Measurements from ENCODE around the gene CBARP.

CBARP gene

GRCh38 chr19:1234051-1234954 lies 3.5 kb downstream of the CBARP start (continued):
- TF ChIP-seq ZNF148 (tag by site-specific recombination; IDR thresholded peaks at IDR 0.05; ENCODE audit: borderline replicate concordance) (no peak), ZBTB26 (tag by site-specific recombination; optimal IDR thresholded peaks at IDR 0.05) (no peak), TSHZ1 (tag by site-specific recombination; IDR thresholded peaks at IDR 0.05; ENCODE audit: borderline replicate concordance) (no peak), PRDM6 (tag by site-specific recombination; IDR thresholded peaks at IDR 0.05) (no peak), ZBTB17 (tag by site-specific recombination; IDR thresholded peaks at IDR 0.05) (no peak), ZNF596 (tag by site-specific recombination; IDR thresholded peaks at IDR 0.05) (no peak), ZNF341 (tag by site-specific recombination; IDR thresholded peaks at IDR 0.05; ENCODE audit: low read depth) (no peak), CTCF (tag by site-specific recombination; IDR thresholded peaks at IDR 0.05) (no peak), ZEB2 (tag by site-specific recombination; IDR thresholded peaks at IDR 0.05) (no peak), ZNF677 (tag by site-specific recombination; IDR thresholded peaks at IDR 0.05) (no peak), GLIS1 (tag by site-specific recombination; IDR thresholded peaks at IDR 0.05) (no peak), HIC1 (tag by site-specific recombination; IDR thresholded peaks at IDR 0.05) (peak; percentile 88), KLF8 (tag by site-specific recombination; IDR thresholded peaks at IDR 0.05) (peak; percentile 48; the same call in 1 of the 2 replicates), ZNF548 (tag by site-specific recombination; IDR thresholded peaks at IDR 0.05) (no peak), BCL11B (tag by site-specific recombination; IDR thresholded peaks at IDR 0.05; ENCODE audit: low read depth) (peak; percentile 45), ZNF398 (tag by site-specific recombination; IDR thresholded peaks at IDR 0.05) (no peak)

Measured in HEK293 (cell line).